ENCODE data around the gene RNF182. TPM values are rescaled to one million over a fixed set of nuclear protein-coding genes. Genes with fewer than 3 reads are reported as not detected.

The RNF182 gene
- polyA plus RNA-seq, 2 of the 4 experiments (the other 2 are of a cell fraction): 2.5 to 4.9 TPM

DNA sequence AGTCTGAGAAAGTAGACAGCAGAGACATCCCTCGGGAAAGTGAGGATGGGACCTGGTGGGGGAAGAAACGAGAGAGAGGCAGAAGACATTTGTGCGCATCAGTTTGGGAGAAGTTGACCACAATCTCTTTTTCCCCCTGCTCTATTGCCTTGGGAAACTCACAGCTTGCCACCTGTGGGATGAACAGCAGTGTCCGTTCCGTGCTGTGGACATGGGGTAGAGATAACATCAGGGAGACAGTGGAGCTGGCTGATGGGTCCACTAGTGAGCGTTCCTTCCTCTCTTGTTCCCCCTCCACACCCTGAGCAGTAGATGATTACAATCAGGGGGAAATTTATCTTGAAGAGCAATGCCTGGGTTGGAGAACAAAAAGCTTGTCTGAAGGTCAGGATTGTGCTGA, 21.8 kb upstream of the RNF182 start:
- TF ChIP-seq BHLHE40 (IDR thresholded peaks at IDR 0.05; ENCODE audit: low read depth, low read length) (no peak), ZSCAN20 (CRISPR knock-in tag; IDR thresholded peaks at IDR 0.05) (no peak), ZFP36 (IDR thresholded peaks at IDR 0.05; ENCODE audit: borderline replicate concordance, partially characterized antibody) (no peak), CHD2 (IDR thresholded peaks at IDR 0.05; ENCODE audit: low read length, partially characterized antibody) (no peak), HOXB5 (CRISPR knock-in tag; IDR thresholded peaks at IDR 0.05) (no peak), RCOR1 (IDR thresholded peaks at IDR 0.05; ENCODE audit: low read depth, low read length) (no peak), GATA3 (IDR thresholded peaks at IDR 0.05; ENCODE audit: borderline replicate concordance) (no peak), SMC3 (IDR thresholded peaks at IDR 0.05) (no peak)
- TF ChIP-seq, protein P1, sequence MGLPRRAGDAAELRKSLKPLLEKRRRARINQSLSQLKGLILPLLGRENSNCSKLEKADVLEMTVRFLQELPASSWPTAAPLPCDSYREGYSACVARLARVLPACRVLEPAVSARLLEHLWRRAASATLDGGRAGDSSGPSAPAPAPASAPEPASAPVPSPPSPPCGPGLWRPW (IDR thresholded peaks at IDR 0.05): no peak
- TF ChIP-seq, protein P2, sequence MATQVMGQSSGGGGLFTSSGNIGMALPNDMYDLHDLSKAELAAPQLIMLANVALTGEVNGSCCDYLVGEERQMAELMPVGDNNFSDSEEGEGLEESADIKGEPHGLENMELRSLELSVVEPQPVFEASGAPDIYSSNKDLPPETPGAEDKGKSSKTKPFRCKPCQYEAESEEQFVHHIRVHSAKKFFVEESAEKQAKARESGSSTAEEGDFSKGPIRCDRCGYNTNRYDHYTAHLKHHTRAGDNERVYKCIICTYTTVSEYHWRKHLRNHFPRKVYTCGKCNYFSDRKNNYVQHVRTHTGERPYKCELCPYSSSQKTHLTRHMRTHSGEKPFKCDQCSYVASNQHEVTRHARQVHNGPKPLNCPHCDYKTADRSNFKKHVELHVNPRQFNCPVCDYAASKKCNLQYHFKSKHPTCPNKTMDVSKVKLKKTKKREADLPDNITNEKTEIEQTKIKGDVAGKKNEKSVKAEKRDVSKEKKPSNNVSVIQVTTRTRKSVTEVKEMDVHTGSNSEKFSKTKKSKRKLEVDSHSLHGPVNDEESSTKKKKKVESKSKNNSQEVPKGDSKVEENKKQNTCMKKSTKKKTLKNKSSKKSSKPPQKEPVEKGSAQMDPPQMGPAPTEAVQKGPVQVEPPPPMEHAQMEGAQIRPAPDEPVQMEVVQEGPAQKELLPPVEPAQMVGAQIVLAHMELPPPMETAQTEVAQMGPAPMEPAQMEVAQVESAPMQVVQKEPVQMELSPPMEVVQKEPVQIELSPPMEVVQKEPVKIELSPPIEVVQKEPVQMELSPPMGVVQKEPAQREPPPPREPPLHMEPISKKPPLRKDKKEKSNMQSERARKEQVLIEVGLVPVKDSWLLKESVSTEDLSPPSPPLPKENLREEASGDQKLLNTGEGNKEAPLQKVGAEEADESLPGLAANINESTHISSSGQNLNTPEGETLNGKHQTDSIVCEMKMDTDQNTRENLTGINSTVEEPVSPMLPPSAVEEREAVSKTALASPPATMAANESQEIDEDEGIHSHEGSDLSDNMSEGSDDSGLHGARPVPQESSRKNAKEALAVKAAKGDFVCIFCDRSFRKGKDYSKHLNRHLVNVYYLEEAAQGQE (IDR thresholded peaks at IDR 0.05): no peak
- ChIA-PET CTCF (interaction anchor here (0.9 to 3.0 kb wide), 4 partner anchors 10 to 164 kb away, joined by 3 to 12 read pairs (median 4); no protein-coding TSS in a partner anchor), POLR2A (no interaction called here)
- Histone ChIP-seq H3K27ac (no peak overlapping the region), H3K4me2 (no peak overlapping the region), H3K9me3 (no peaks in the 10 kb centered on the region), H3K4me1 (no peaks in the 10 kb centered on the region), H3K4me3 (no peak overlapping the region)
- WGBS (ENCODE audit: missing lambda C conversion rate): 51% methylated on average over 6 of the region's 6 CpGs
- DNase-seq (ENCODE audit: low read depth in 1 of 2, low spot score in 1 of 2) (no peak), FAIRE-seq (no peak), ATAC-seq (no peak)

DNA sequence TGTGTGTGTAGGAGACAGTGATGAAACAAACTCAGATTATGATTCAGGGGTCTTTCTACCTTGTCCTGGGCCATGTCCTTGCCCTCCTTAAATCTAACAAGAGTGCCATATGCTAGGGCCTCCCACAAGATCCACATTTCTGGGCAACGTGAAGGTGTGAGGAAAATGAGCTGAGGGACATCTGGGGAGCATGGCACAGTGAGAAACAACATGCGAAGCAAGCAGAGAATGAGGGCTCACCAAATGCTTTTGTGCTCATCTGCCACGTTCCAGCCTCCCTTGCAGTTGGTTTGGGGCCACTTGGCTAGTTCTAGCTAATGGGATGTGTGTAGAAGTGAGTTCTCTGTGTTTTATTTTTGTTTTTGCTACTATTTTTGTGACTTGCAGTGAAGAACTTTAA, 21.4 kb upstream of the RNF182 start:
- DNase-seq (ENCODE audit: low read depth in 1 of 2, low spot score in 1 of 2): no peak

GRCh38 chr6:13907001-13907350, 17.8 kb upstream of the RNF182 start:
- ATAC-seq (no peak), FAIRE-seq (no peak), DNase-seq (ENCODE audit: low read depth in 1 of 2, low spot score in 1 of 2) (no peak)
- ChIA-PET CTCF (interaction anchor here (0.9 to 13.3 kb wide), 4 partner anchors 112 to 223 kb away, joined by 3 to 186 read pairs (median 3); no protein-coding TSS in a partner anchor), POLR2A (no interaction called here)
- Histone ChIP-seq H3K27ac (no peak overlapping the region), H3K9me3 (no peaks in the 10 kb centered on the region), H3K4me2 (no peak overlapping the region), H3K4me3 (no peak overlapping the region), H3K4me1 (no peaks in the 10 kb centered on the region)
- 19% methylated on average over 2 of the region's 2 CpGs for WGBS (ENCODE audit: missing lambda C conversion rate)
- TF ChIP-seq GATA3 (IDR thresholded peaks at IDR 0.05; ENCODE audit: borderline replicate concordance) (no peak), ZFP36 (IDR thresholded peaks at IDR 0.05; ENCODE audit: borderline replicate concordance, partially characterized antibody) (no peak)

More for the DNA sequence above, 21.4 kb upstream of the RNF182 start:
- TF ChIP-seq RFX5 (IDR thresholded peaks at IDR 0.05) (no peak), ZFP36 (IDR thresholded peaks at IDR 0.05; ENCODE audit: borderline replicate concordance, partially characterized antibody) (no peak), ATOH8 (CRISPR knock-in tag; IDR thresholded peaks at IDR 0.05; ENCODE audit: low read depth) (no peak), CBX2 (IDR thresholded peaks at IDR 0.05; ENCODE audit: borderline replicate concordance, low read depth) (no peak), FOXS1 (CRISPR knock-in tag; IDR thresholded peaks at IDR 0.05) (no peak), FOSB (CRISPR knock-in tag; IDR thresholded peaks at IDR 0.05) (no peak), MAZ (IDR thresholded peaks at IDR 0.05; ENCODE audit: borderline replicate concordance, low read depth, low read length) (no peak)
- CTCF ChIA-PET: interaction anchor here (0.6 to 3.0 kb wide), 7 partner anchors 9 to 242 kb away, joined by 3 to 12 read pairs (median 4); no protein-coding TSS in a partner anchor
- 10% methylated on average over 3 of the region's 3 CpGs for WGBS (ENCODE audit: missing lambda C conversion rate)
- no peak for ATAC-seq
- Histone ChIP-seq H3K4me3 (no peak overlapping the region), H3K27ac (no peak overlapping the region), H3K9me3 (no peaks in the 10 kb centered on the region), H3K4me1 (no peaks in the 10 kb centered on the region), H3K4me2 (no peak overlapping the region)
- no peak for FAIRE-seq
- POLR2A ChIA-PET: no interaction called here

Data from A549 (cell line).